CD14-positive monocyte (primary cell): ENCODE measurements around the gene SPTBN1. TPM values are rescaled to one million over a fixed set of nuclear protein-coding genes. Genes with fewer than 3 reads are reported as not detected.
A peak's percentile ranks its signal among the peaks of the same experiment; 100 is the strongest.

ENCODE experiments used
- DNase-seq, 3 donors: peaks; one replicate each; pipeline ENCODE4 v3.0.0-alpha.2; 2011 to 2022
- H2AFZ ChIP-seq: 2 replicates; pipeline ENCODE4 v1.6.0; 2012; ENCODE audit warnings: mild to moderate bottlenecking, low read depth, low read length, inconsistent platforms; ENCODE audit not compliant: insufficient read depth, poor library complexity, severe bottlenecking
- H3K27ac ChIP-seq, 2 donors: 1 replicate in 1 of 2; 2 replicates in 1 of 2; pipeline ENCODE4 v1.5.1; 2012 to 2013; ENCODE audit warnings: low read length in 2 of 2, control low read depth in 1 of 2, inconsistent platforms in 1 of 2, low read depth in 1 of 2, mild to moderate bottlenecking in 1 of 2
- H3K27me3 ChIP-seq, 2 donors: one replicate each; pipeline versions ENCODE4 v1.6.0 to v1.6.1; 2011 to 2013; ENCODE audit warnings: low read length in 2 of 2; ENCODE audit not compliant: control insufficient read depth in 2 of 2, insufficient read depth in 2 of 2
- H3K36me3 ChIP-seq, 2 donors: replicated peaks in 1 of 2; 1 replicate in 1 of 2; 2 replicates in 1 of 2; pipeline versions ENCODE4 v1.5.1 to v1.6.1; 2012 to 2013; ENCODE audit warnings: low read length in 2 of 2, control low read depth in 1 of 2, inconsistent platforms in 1 of 2, mild to moderate bottlenecking in 1 of 2; ENCODE audit not compliant: insufficient read depth in 2 of 2, control insufficient read depth in 1 of 2
- H3K4me1 ChIP-seq, 2 donors: 1 replicate in 1 of 2; 2 replicates in 1 of 2; pipeline versions ENCODE4 v1.5.1 to v1.6.1; 2012 to 2013; ENCODE audit warnings: low read length in 2 of 2, control low read depth in 1 of 2, inconsistent platforms in 1 of 2, mild to moderate bottlenecking in 1 of 2, moderate library complexity in 1 of 2; ENCODE audit not compliant: insufficient read depth in 2 of 2, control insufficient read depth in 1 of 2
- H3K4me2 ChIP-seq: replicated peaks from 2 replicates; pipeline ENCODE3; 2012; ENCODE audit warnings: low read length, moderate library complexity, mild to moderate bottlenecking; ENCODE audit not compliant: poor library complexity, severe bottlenecking; ENCODE audit errors: extremely low read depth
- H3K4me3 ChIP-seq, 3 experiments: fragments of 200-600 bp in 1 of 3; sonication (generic) in 1 of 3; replicated peaks in 1 of 3; 1 replicate in 2 of 3; 2 replicates in 1 of 3; pipeline ENCODE4 v1.5.1; 2011 to 2013; ENCODE audit warnings: low read length in 3 of 3, mild to moderate bottlenecking in 3 of 3, control low read depth in 2 of 3, low read depth in 2 of 3, inconsistent platforms in 1 of 3, moderate library complexity in 1 of 3
- H3K79me2 ChIP-seq: 2 replicates; pipeline ENCODE4 v1.6.0; 2012; ENCODE audit warnings: mild to moderate bottlenecking, control low read depth, inconsistent platforms, low read length, moderate library complexity; ENCODE audit not compliant: insufficient read depth
- H3K9ac ChIP-seq: 2 replicates; pipeline ENCODE4 v1.6.0; 2017; ENCODE audit warnings: low read length, mild to moderate bottlenecking; ENCODE audit not compliant: insufficient read depth, poor library complexity, severe bottlenecking
- H3K9me3 ChIP-seq, 2 donors: replicated peaks in 1 of 2; 1 replicate in 1 of 2; 2 replicates in 1 of 2; pipeline versions ENCODE4 v1.5.1 to v1.6.1; 2012 to 2013; ENCODE audit warnings: low read length in 2 of 2, control low read depth in 1 of 2; ENCODE audit not compliant: control insufficient read depth in 1 of 2, insufficient read depth in 1 of 2
- H4K20me1 ChIP-seq: 2 replicates; pipeline ENCODE4 v1.6.0; 2012; ENCODE audit warnings: mild to moderate bottlenecking, low read length, control low read depth, moderate library complexity; ENCODE audit not compliant: insufficient read depth
- H3K27ac Mint-ChIP-seq, 7 donors: one replicate each; pipeline ENCODE4 v1.8.0; 2020; ENCODE audit warnings: mild to moderate bottlenecking in 7 of 7, mixed read lengths in 7 of 7, moderate library complexity in 6 of 7, inconsistent platforms in 2 of 7
- H3K27me3 Mint-ChIP-seq, 3 donors: one replicate each; pipeline ENCODE4 v1.8.0; 2021 to 2022; ENCODE audit warnings: low read depth in 3 of 3, mild to moderate bottlenecking in 3 of 3, mixed read lengths in 3 of 3, moderate library complexity in 3 of 3, inconsistent platforms in 1 of 3
- H3K36me3 Mint-ChIP-seq, 2 donors: one replicate each; pipeline ENCODE4 v1.8.0; 2020; ENCODE audit warnings: mixed read lengths in 2 of 2, inconsistent platforms in 1 of 2, mild to moderate bottlenecking in 1 of 2
- H3K4me1 Mint-ChIP-seq: one replicate; pipeline ENCODE4 v1.8.0; 2020; ENCODE audit warnings: mild to moderate bottlenecking, mixed read lengths
- H3K4me3 Mint-ChIP-seq, 2 donors: one replicate each; pipeline ENCODE4 v1.8.0; 2020; ENCODE audit warnings: mild to moderate bottlenecking in 2 of 2, mixed read lengths in 2 of 2, moderate library complexity in 1 of 2
- H3K9me3 Mint-ChIP-seq, 7 donors: one replicate each; pipeline ENCODE4 v1.8.0; 2020 to 2022; ENCODE audit warnings: mixed read lengths in 7 of 7, mild to moderate bottlenecking in 6 of 7, moderate library complexity in 6 of 7, inconsistent platforms in 2 of 7
- CTCF ChIP-seq: fragments of 200-600 bp; IDR thresholded peaks from one replicate; pipeline ENCODE4 v1.8.0; 2022; ENCODE audit warnings: antibody characterized with exemption, mild to moderate bottlenecking
- WGBS: methylation state at CpG from one replicate; pipeline ENCODE4 v1.1.5; 2013; ENCODE audit warnings: missing lambda C conversion rate; ENCODE audit not compliant: insufficient coverage; 5-methylcytosine and 5-hydroxymethylcytosine counted together
- intact Hi-C, 2 donors: fragments of 100-400 bp; cut with micrococcal nuclease; formaldehyde crosslinking; loops; one replicate each; pipeline versions ENCODE4 v1.15.0 to v1.15.1; 2023
- polyA plus RNA-seq, 3 donors: library from polyadenylated mRNA; depleted of rRNA in 1 of 3; unstranded in 2 of 3; stranded (reverse) in 1 of 3; fragments of 300-500 nt in 2 of 3; fragments of >200 nt in 1 of 3; fragmentation: Illumina TruSeq in 2 of 3; gene quantifications; 1 replicate in 2 of 3; 2 replicates in 1 of 3; pipeline ENCODE4 v1.2.3, GENCODE V29; 2012 to 2021

The SPTBN1 gene
- polyA plus RNA-seq, 3 donors = 0.79 to 2.8 (median 1.7) TPM

- no peak for TF ChIP-seq CTCF
- Histone ChIP-seq H3K4me3 (no peak overlapping the region), H3K36me3 (no peaks in the 10 kb centered on the region), H3K27ac (no peak overlapping the region), H4K20me1 (no peaks in the 10 kb centered on the region), H3K4me1 (peaks cover 3 to 10% of the 10 kb centered on the region in 2 donors), H3K9ac (no peak overlapping the region), H3K9me3 (no peaks in the 10 kb centered on the region), H3K27me3 (no peaks in the 10 kb centered on the region), H3K4me2 (no peak overlapping the region), H2AFZ (no peak overlapping the region), H3K79me2 (no peaks in the 10 kb centered on the region)
- peaks cover 16% of the 10 kb centered on the region for H3K4me1 Mint-ChIP-seq
- H3K27ac Mint-ChIP-seq = peak overlapping the region in 1 of 7 donors; percentile 1
- intact Hi-C loops = no loop called here
- H3K9me3 Mint-ChIP-seq = no peaks in the 10 kb centered on the region
- H3K36me3 Mint-ChIP-seq = no peaks in the 10 kb centered on the region
- H3K4me3 Mint-ChIP-seq = no peak overlapping the region
- 85% methylated on average over 2 of the region's 2 CpGs for WGBS
- H3K27me3 Mint-ChIP-seq = peaks cover 3 to 8% (median 8%) of the 10 kb centered on the region in 3 donors
- no peak for DNase-seq
Observed at GRCh38 chr2:54553075-54553474, 96.9 kb downstream of the SPTBN1 start.

DNA sequence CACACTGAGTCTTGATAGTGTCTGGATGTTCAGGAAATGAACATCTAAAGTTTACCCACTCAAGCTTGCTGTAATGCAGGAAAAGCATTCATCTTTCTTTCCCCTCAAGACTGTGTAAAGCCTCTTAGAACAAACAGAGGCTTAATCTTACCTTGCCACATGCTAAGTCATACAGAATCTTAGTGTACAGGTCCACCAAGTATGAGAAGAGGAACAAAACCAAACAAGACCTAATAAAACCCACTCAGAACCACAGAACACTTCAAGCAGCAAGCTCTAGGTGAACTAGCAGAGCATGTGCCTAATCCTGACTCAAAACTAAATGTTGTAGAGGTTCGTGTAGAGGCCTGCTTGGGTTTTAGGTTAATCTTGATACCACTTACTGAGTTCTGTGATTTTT lies 97.6 kb downstream of the SPTBN1 start:
- no peak for TF ChIP-seq CTCF
- Histone ChIP-seq H3K4me1 (peaks cover 4 to 15% of the 10 kb centered on the region in 2 donors), H2AFZ (no peak overlapping the region), H3K9me3 (no peaks in the 10 kb centered on the region), H3K27ac (no peak overlapping the region), H3K4me2 (no peak overlapping the region), H3K36me3 (no peaks in the 10 kb centered on the region), H3K27me3 (no peaks in the 10 kb centered on the region), H3K79me2 (no peaks in the 10 kb centered on the region), H4K20me1 (no peaks in the 10 kb centered on the region), H3K4me3 (no peak overlapping the region), H3K9ac (no peak overlapping the region)
- DNase-seq = no peak
- no peaks in the 10 kb centered on the region for H3K9me3 Mint-ChIP-seq
- intact Hi-C loops = no loop called here
- H3K4me3 Mint-ChIP-seq = no peak overlapping the region
- H3K27ac Mint-ChIP-seq = no peak overlapping the region
- peaks cover 3 to 8% (median 8%) of the 10 kb centered on the region in 3 donors for H3K27me3 Mint-ChIP-seq
- no peaks in the 10 kb centered on the region for H3K36me3 Mint-ChIP-seq
- H3K4me1 Mint-ChIP-seq = peaks cover 16% of the 10 kb centered on the region
- 60% methylated on average over 1 of the region's 1 CpG for WGBS
